Measurements from ENCODE around the gene TMEM106B. TPM values are rescaled to one million over a fixed set of nuclear protein-coding genes. Genes with fewer than 3 reads are reported as not detected.

TMEM106B gene
- total RNA-seq, 2 experiments from 2014 or later = 27.1 to 28.8 TPM

GRCh38 chr7:12207046-12207445 is 4.0 kb upstream of the TMEM106B start:
- ChIA-PET POLR2A (no interaction called here), CTCF (no interaction called here)
- Mint-ChIP-seq H3K4me3 (no peak overlapping the region), H3K27me3 (no peaks in the 10 kb centered on the region), H3K4me1 (ENCODE audit: low read depth) (peaks cover 8% of the 10 kb centered on the region), H3K9me3 (no peaks in the 10 kb centered on the region), H3K36me3 (ENCODE audit: low read depth) (no peaks in the 10 kb centered on the region), H3K27ac (no peak overlapping the region)
- intact Hi-C loops (cut with micrococcal nuclease) = no loop called here
- ATAC-seq (no peak), DNase-seq (no peak)
- TF ChIP-seq CTCF (IDR thresholded peaks at IDR 0.05) = no peak

- POLR2A ChIA-PET = no interaction called here
- TF ChIP-seq CTCF (IDR thresholded peaks at IDR 0.05) = no peak
- H3K36me3 Mint-ChIP-seq (ENCODE audit: low read depth) = peaks cover under 1% of the 10 kb centered on the region
- H3K27me3 Mint-ChIP-seq = no peaks in the 10 kb centered on the region
- H3K4me1 Mint-ChIP-seq (ENCODE audit: low read depth) = peaks cover 23% of the 10 kb centered on the region
- ATAC-seq = no peak
- H3K4me3 Mint-ChIP-seq = no peak overlapping the region
- no peak for DNase-seq
- H3K9me3 Mint-ChIP-seq = no peaks in the 10 kb centered on the region
- intact Hi-C loops (cut with micrococcal nuclease) = no loop called here
- H3K27ac Mint-ChIP-seq = no peak overlapping the region
- CTCF ChIA-PET = no interaction called here
Measured at GRCh38 chr7:12209221-12209620, 1.9 kb upstream of the TMEM106B start.

GRCh38 chr7:12210179-12211053 is 678 bp upstream of the TMEM106B start:
- Mint-ChIP-seq H3K4me1 (ENCODE audit: low read depth) (peaks cover 31% of the 10 kb centered on the region), H3K9me3 (no peaks in the 10 kb centered on the region), H3K27ac (peak overlapping the region; percentile 96), H3K36me3 (ENCODE audit: low read depth) (peaks cover 8% of the 10 kb centered on the region), H3K4me3 (peak overlapping the region; percentile 90), H3K27me3 (no peaks in the 10 kb centered on the region)
- TF ChIP-seq CTCF (IDR thresholded peaks at IDR 0.05) = no peak
- ChIA-PET CTCF (interaction anchor here (1.0 to 2.0 kb wide), 4 partner anchors 48 to 148 kb away, joined by 3 to 5 read pairs (median 4); no protein-coding TSS in a partner anchor), POLR2A (interaction anchor here (0.6 to 2.8 kb wide), 7 partner anchors 11 to 109 kb away, joined by 3 to 11 read pairs (median 4); no protein-coding TSS in a partner anchor)
- DNase-seq (no peak), ATAC-seq (peak; percentile 24)
- intact Hi-C loops (cut with micrococcal nuclease) = loop anchor here (1.0 to 5.0 kb wide), 2 partner anchors 47 to 112 kb away; no protein-coding TSS in a partner anchor

GRCh38 chr7:12211711-12212485 is 804 bp downstream of the TMEM106B start:
- POLR2A ChIA-PET = interaction anchor here (1.1 to 2.8 kb wide), 4 partner anchors 10 to 96 kb away, joined by 3 to 11 read pairs (median 5); no protein-coding TSS in a partner anchor

More at GRCh38 chr7:12211711-12212485, 804 bp downstream of the TMEM106B start:
- Mint-ChIP-seq H3K36me3 (ENCODE audit: low read depth) (peaks cover 19% of the 10 kb centered on the region), H3K27ac (peak overlapping the region; percentile 96), H3K27me3 (no peaks in the 10 kb centered on the region), H3K9me3 (no peaks in the 10 kb centered on the region), H3K4me1 (ENCODE audit: low read depth) (peaks cover 40% of the 10 kb centered on the region), H3K4me3 (peak overlapping the region; percentile 90)
- CTCF ChIA-PET = interaction anchor here (1.1 to 2.0 kb wide), 2 partner anchors 8 to 110 kb away, joined by 3 to 5 read pairs; no protein-coding TSS in a partner anchor
- no peak for TF ChIP-seq CTCF (IDR thresholded peaks at IDR 0.05)
- intact Hi-C loops (cut with micrococcal nuclease) = loop anchor here (1.0 to 5.0 kb wide), 2 partner anchors 45 to 110 kb away; no protein-coding TSS in a partner anchor
- ATAC-seq (no peak), DNase-seq (peak; percentile 2)
